Uterus (tissue), 4 donors: ENCODE data around the gene CSNK1G2. TPM values are rescaled to one million over a fixed set of nuclear protein-coding genes. Genes with fewer than 3 reads are reported as not detected.
A peak's percentile ranks its signal among the peaks of the same experiment; 100 is the strongest.

ENCODE experiments used
- DNase-seq, 2 donors: peaks; one replicate each; pipeline ENCODE4 v3.0.0-alpha.2; 2019 to 2020
- H3K27ac ChIP-seq, 2 donors: fragments of 200-600 bp; sonication (generic); 1 replicate in 1 of 2; 2 replicates in 1 of 2; pipeline ENCODE4 v1.5.1; 2016 to 2018
- H3K27me3 ChIP-seq, 2 donors: fragments of 200-600 bp; sonication (generic); one replicate each; pipeline ENCODE4 v1.5.1; 2018 to 2019; ENCODE audit warnings: control low read depth in 1 of 2
- H3K36me3 ChIP-seq, 2 donors: fragments of 200-600 bp; sonication (generic); one replicate each; pipeline ENCODE4 v1.5.1; 2019; ENCODE audit warnings: control low read depth in 1 of 2
- H3K4me1 ChIP-seq, 2 donors: fragments of 200-600 bp; sonication (generic); one replicate each; pipeline ENCODE4 v1.5.1; 2018 to 2019; ENCODE audit warnings: control low read depth in 1 of 2
- H3K4me3 ChIP-seq, 2 donors: fragments of 200-600 bp; sonication (generic); 1 replicate in 1 of 2; 2 replicates in 1 of 2; pipeline ENCODE4 v1.5.1; 2018 to 2019; ENCODE audit warnings: mild to moderate bottlenecking in 1 of 2
- H3K9me3 ChIP-seq, 2 donors: fragments of 200-600 bp; sonication (generic); one replicate each; pipeline ENCODE4 v1.5.1; 2019; ENCODE audit warnings: control low read depth in 1 of 2
- POLR2A ChIP-seq, 2 donors: fragments of 450-650 bp; IDR thresholded peaks; one replicate each; pipeline ENCODE4 v1.6.1; 2016; ENCODE audit warnings: antibody characterized with exemption in 2 of 2, mild to moderate bottlenecking in 1 of 2, moderate library complexity in 1 of 2
- intact Hi-C: fragments of 100-400 bp; cut with DNase I; formaldehyde crosslinking; loops from one replicate; pipeline ENCODE4 v1.15.1; 2023; ENCODE audit warnings: low total_unique reads
- total RNA-seq, 4 donors: library from RNA; depleted of rRNA in 3 of 4; stranded (reverse); fragments of >200 nt in 3 of 4; gene quantifications; one replicate each; pipeline versions ENCODE4 v1.1.0 to v1.2.4, GENCODE V29; 2014 to 2023
- TF ChIP-seq, protein P1 (sequence below), 4 experiments: fragments of 200-600 bp in 2 of 4; fragments of 450-650 bp in 2 of 4; sonication (generic) in 2 of 4; IDR thresholded peaks; one replicate each; pipeline ENCODE4 v1.5.1; 2016 to 2019; ENCODE audit warnings: antibody characterized with exemption in 4 of 4, mild to moderate bottlenecking in 2 of 4, moderate library complexity in 1 of 4
- donor health status: DM: yes; HTN: yes; CAD: no.

CSNK1G2 gene
- total RNA-seq, 4 donors from 2014 or later, result 8.2 to 59.4 (median 46.7) TPM

DNA sequence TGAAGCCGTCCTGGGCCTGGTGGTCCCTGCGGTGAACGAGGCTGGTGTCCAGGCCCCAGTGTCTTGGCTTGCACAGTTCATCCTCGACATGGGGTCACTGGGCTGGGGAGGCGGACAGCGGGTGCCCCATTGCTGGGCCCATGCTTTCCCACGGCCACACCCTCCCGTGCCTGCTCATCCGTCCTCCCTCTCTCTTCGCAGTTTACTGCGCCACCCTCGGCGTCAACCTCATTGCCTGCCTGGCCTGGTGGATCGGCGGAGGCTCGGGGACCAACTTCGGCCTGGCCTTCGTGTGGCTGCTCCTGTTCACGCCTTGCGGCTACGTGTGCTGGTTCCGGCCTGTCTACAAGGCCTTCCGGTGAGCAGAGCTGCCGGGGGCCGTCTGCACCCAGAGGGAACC is 23.0 kb upstream of the CSNK1G2 start:
- no peak for DNase-seq
- Histone ChIP-seq H3K4me3 (no peak overlapping the region), H3K27me3 (no peaks in the 10 kb centered on the region), H3K36me3 (no peaks in the 10 kb centered on the region), H3K9me3 (no peaks in the 10 kb centered on the region), H3K4me1 (no peaks in the 10 kb centered on the region), H3K27ac (no peak overlapping the region)
- intact Hi-C loops, result no loop called here
- TF ChIP-seq POLR2A (IDR thresholded peaks at IDR 0.05), result no peak
- TF ChIP-seq, protein P1, sequence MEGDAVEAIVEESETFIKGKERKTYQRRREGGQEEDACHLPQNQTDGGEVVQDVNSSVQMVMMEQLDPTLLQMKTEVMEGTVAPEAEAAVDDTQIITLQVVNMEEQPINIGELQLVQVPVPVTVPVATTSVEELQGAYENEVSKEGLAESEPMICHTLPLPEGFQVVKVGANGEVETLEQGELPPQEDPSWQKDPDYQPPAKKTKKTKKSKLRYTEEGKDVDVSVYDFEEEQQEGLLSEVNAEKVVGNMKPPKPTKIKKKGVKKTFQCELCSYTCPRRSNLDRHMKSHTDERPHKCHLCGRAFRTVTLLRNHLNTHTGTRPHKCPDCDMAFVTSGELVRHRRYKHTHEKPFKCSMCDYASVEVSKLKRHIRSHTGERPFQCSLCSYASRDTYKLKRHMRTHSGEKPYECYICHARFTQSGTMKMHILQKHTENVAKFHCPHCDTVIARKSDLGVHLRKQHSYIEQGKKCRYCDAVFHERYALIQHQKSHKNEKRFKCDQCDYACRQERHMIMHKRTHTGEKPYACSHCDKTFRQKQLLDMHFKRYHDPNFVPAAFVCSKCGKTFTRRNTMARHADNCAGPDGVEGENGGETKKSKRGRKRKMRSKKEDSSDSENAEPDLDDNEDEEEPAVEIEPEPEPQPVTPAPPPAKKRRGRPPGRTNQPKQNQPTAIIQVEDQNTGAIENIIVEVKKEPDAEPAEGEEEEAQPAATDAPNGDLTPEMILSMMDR (IDR thresholded peaks at IDR 0.05), result no peak

DNA sequence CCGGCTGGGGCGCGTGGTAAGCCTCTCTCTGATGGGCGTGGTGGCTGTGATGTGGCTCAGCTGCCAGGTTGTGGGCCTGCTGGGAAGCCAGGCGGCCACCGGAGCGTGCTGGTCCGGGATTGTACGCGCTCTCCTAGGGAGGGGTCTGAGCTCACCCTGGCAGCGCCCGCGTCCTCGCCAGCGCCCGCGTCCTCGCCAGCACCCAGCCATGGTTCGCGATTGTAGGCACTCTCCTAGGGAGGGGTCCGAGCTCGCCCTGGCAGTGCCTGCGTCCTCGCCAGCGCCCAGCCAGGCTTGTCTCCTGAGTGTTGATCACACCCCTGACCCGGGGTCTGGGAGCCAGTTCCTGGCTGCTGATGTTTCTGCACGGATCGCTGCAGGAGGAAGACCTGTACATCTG is 22.0 kb upstream of the CSNK1G2 start:
- no peaks in the 10 kb centered on the region for H3K27me3 ChIP-seq
- H3K4me3 ChIP-seq, result no peak overlapping the region
- no peaks in the 10 kb centered on the region for H3K4me1 ChIP-seq
- no peak for DNase-seq
- H3K36me3 ChIP-seq, result no peaks in the 10 kb centered on the region
- no peak overlapping the region for H3K27ac ChIP-seq
- intact Hi-C loops, result no loop called here
- H3K9me3 ChIP-seq, result no peaks in the 10 kb centered on the region
- TF ChIP-seq, protein P1 (IDR thresholded peaks at IDR 0.05), result no peak
- no peak for TF ChIP-seq POLR2A (IDR thresholded peaks at IDR 0.05)

DNA sequence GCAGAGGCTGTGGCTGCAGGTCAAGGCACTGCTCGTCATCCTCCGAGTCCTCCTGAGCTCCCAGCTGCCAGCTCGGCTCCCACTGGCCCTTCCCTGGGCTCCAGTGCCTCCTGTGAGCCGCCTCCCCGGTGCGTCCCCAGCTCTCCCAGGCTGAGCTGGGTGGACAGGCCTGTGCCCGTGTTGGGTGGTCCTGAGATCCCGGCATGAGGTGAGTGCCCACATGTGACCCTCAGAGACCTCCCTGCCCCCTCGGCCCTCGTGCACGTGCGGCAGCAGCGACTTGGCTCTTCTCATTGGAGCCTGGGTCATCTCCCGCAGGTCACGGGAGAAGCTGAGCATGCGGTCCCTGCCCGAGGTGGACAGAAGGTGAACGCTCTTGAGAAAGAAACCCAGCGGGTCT is 20.3 kb upstream of the CSNK1G2 start:
- H3K9me3 ChIP-seq, result no peaks in the 10 kb centered on the region
- no peak for DNase-seq
- TF ChIP-seq, protein P1 (IDR thresholded peaks at IDR 0.05), result no peak
- TF ChIP-seq POLR2A (IDR thresholded peaks at IDR 0.05), result no peak
- intact Hi-C loops, result no loop called here
- H3K4me3 ChIP-seq, result no peak overlapping the region
- no peaks in the 10 kb centered on the region for H3K36me3 ChIP-seq
- H3K27me3 ChIP-seq, result no peaks in the 10 kb centered on the region
- no peaks in the 10 kb centered on the region for H3K4me1 ChIP-seq
- H3K27ac ChIP-seq, result no peak overlapping the region

DNA sequence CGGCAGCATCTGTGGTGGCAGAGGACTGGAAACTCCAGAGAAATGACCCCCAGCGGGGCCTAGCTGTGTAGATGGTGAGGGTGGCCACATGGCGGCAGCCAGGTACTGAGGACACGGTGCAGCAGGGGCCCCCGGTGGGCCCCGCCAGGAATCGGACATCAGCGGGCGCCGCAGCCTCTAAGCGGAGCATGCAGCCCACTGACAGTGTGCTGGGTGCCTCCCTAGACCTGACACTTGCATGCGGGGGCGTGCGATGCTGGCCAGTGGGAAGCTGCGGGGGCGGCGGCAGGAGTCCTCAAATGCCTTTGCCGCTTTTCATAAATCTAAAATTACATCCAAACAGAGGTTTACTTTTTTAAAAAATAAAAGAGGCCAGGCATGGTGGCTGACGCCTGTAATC is 19.6 kb upstream of the CSNK1G2 start:
- intact Hi-C loops, result no loop called here
- no peak for TF ChIP-seq POLR2A (IDR thresholded peaks at IDR 0.05)
- TF ChIP-seq, protein P1 (IDR thresholded peaks at IDR 0.05), result peak in 1 of 4 experiments; percentile 2
- no peak overlapping the region for H3K27ac ChIP-seq
- DNase-seq, result peak; percentile 67 to 68
- H3K27me3 ChIP-seq, result no peaks in the 10 kb centered on the region
- no peaks in the 10 kb centered on the region for H3K36me3 ChIP-seq
- H3K9me3 ChIP-seq, result no peaks in the 10 kb centered on the region
- H3K4me3 ChIP-seq, result no peak overlapping the region
- H3K4me1 ChIP-seq, result no peaks in the 10 kb centered on the region

DNA sequence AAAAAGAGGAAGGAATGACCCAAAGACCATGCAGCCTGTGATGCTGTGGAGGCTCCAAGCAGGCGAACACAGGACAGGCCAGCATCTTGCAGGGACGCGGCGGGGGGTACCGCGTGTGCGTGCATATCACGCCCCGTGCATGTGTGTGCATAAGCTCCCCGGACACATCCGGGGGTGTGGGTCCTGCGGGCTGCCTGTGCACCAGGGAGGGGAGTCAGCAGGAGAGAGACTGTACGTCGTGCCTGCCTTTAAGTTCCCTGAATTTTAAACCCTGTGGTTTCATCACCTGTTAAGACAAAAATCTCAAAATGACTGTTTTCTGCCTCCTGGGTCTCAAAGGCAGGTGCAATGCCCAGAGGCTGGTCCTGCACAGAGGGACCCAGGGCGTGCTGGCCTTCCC is 19.1 kb upstream of the CSNK1G2 start:
- Histone ChIP-seq H3K27ac (no peak overlapping the region), H3K27me3 (no peaks in the 10 kb centered on the region), H3K4me3 (no peak overlapping the region), H3K9me3 (no peaks in the 10 kb centered on the region), H3K36me3 (no peaks in the 10 kb centered on the region), H3K4me1 (no peaks in the 10 kb centered on the region)
- DNase-seq, result no peak
- intact Hi-C loops, result no loop called here
- TF ChIP-seq POLR2A (IDR thresholded peaks at IDR 0.05), result no peak
- TF ChIP-seq, protein P1 (IDR thresholded peaks at IDR 0.05), result no peak
